Large intestine (tissue), 3 donors: ENCODE data around the gene RNF207. TPM values are rescaled to one million over a fixed set of nuclear protein-coding genes. Genes with fewer than 3 reads are reported as not detected.

Experiments
- DNase-seq, 2 donors: peaks; one replicate each; pipeline versions ENCODE4 v3.0.0 to v3.0.0-alpha.2; 2013
- H3K27ac ChIP-seq: one replicate; pipeline ENCODE4 v1.5.1; 2013; ENCODE audit warnings: low read length
- H3K27me3 ChIP-seq: 2 replicates; pipeline ENCODE4 v1.6.1; 2013; ENCODE audit warnings: low read length; ENCODE audit not compliant: control insufficient read depth, insufficient read depth
- H3K36me3 ChIP-seq: 2 replicates; pipeline ENCODE4 v1.6.1; 2013; ENCODE audit warnings: low read length; ENCODE audit not compliant: control insufficient read depth, insufficient read depth
- H3K4me1 ChIP-seq: one replicate; pipeline ENCODE4 v1.6.1; 2013; ENCODE audit warnings: low read length; ENCODE audit not compliant: control insufficient read depth, insufficient read depth
- H3K4me3 ChIP-seq: one replicate; pipeline ENCODE4 v1.5.1; 2013; ENCODE audit warnings: low read length
- H3K9me3 ChIP-seq: one replicate; pipeline ENCODE4 v1.6.1; 2013; ENCODE audit warnings: mild to moderate bottlenecking, low read depth, low read length, moderate library complexity; ENCODE audit not compliant: control insufficient read depth
- WGBS: methylation state at CpG from one replicate; pipeline ENCODE4 v1.1.5; 2013; ENCODE audit warnings: low lambda C conversion rate; ENCODE audit not compliant: insufficient coverage; 5-methylcytosine and 5-hydroxymethylcytosine counted together
- polyA plus RNA-seq: library from polyadenylated mRNA; unstranded; fragments of 120-200 nt; gene quantifications from one replicate; pipeline ENCODE4 v1.2.1, GENCODE V29; 2013

Gene RNF207
- polyA plus RNA-seq, 1 donor, result 44.5 TPM

DNA sequence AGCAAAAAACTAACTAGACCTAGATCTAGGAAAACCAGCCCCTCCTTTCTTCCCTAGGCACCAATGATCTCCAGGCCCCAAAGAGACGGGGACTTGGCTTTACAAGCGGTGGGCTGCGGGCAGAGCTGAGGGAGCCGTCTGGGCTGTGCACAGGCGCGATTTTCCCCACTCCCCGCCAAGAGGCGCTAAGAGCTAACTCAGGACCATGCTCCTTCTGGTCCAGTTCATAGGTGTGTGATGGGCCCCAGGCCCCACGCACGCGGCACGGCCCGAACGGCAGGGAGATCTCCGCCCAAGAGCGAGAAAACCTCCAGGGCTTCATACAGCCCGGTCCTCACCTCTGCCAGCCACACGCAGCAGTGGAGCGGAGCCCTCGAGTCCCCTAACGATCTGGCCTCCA lies 62.5 kb downstream of the RNF207 start:
- WGBS, result no CpG with 5 or more reads among the region's 21 CpGs

GRCh38 chr1:6269296-6269695 lies 63.4 kb downstream of the RNF207 start:
- H3K36me3 ChIP-seq, result peaks cover 4% of the 10 kb centered on the region
- H3K9me3 ChIP-seq, result no peaks in the 10 kb centered on the region
- no peaks in the 10 kb centered on the region for H3K27me3 ChIP-seq
- H3K4me3 ChIP-seq, result no peak overlapping the region
- no CpG with 5 or more reads among the region's 14 CpGs for WGBS
- peaks cover 67% of the 10 kb centered on the region for H3K4me1 ChIP-seq
- DNase-seq, result no peak
- peak overlapping the region; percentile 85 for H3K27ac ChIP-seq

More for the DNA sequence above, 62.5 kb downstream of the RNF207 start:
- DNase-seq, result no peak
- H3K27ac ChIP-seq, result no peak overlapping the region
- H3K9me3 ChIP-seq, result no peaks in the 10 kb centered on the region
- H3K36me3 ChIP-seq, result peaks cover 4% of the 10 kb centered on the region
- H3K4me3 ChIP-seq, result no peak overlapping the region
- peaks cover 60% of the 10 kb centered on the region for H3K4me1 ChIP-seq
- no peaks in the 10 kb centered on the region for H3K27me3 ChIP-seq

GRCh38 chr1:6269720-6270400 lies 63.9 kb downstream of the RNF207 start:
- H3K9me3 ChIP-seq, result no peaks in the 10 kb centered on the region
- H3K36me3 ChIP-seq, result peaks cover 4% of the 10 kb centered on the region
- WGBS, result no CpG with 5 or more reads among the region's 22 CpGs
- H3K27ac ChIP-seq, result peak overlapping the region; percentile 85
- peak in 1 of 2 donors; percentile 78 for DNase-seq
- no peak overlapping the region for H3K4me3 ChIP-seq
- peaks cover 67% of the 10 kb centered on the region for H3K4me1 ChIP-seq
- no peaks in the 10 kb centered on the region for H3K27me3 ChIP-seq

GRCh38 chr1:6270401-6270800 lies 64.5 kb downstream of the RNF207 start:
- no CpG with 5 or more reads among the region's 8 CpGs for WGBS
- H3K27ac ChIP-seq, result peak overlapping the region; percentile 85
- peak in 1 of 2 donors; percentile 59 for DNase-seq
- H3K9me3 ChIP-seq, result no peaks in the 10 kb centered on the region
- no peaks in the 10 kb centered on the region for H3K27me3 ChIP-seq
- H3K4me1 ChIP-seq, result peaks cover 64% of the 10 kb centered on the region
- peaks cover 4% of the 10 kb centered on the region for H3K36me3 ChIP-seq
- H3K4me3 ChIP-seq, result no peak overlapping the region

Other genes starting within 250 kb of the RNF207 start
- gene NPHP4, start 213.7 kb upstream of the RNF207 start, polyA plus RNA-seq, result 11.4 TPM
- gene KCNAB2, start 160.2 kb upstream of the RNF207 start, polyA plus RNA-seq, result 27.9 TPM
- 2.6 TPM for gene CHD5, start 25.8 kb upstream of the RNF207 start, polyA plus RNA-seq
- gene RPL22, start 6.5 kb upstream of the RNF207 start, polyA plus RNA-seq, result 1,131 TPM
- gene ICMT, start 29.8 kb downstream of the RNF207 start, polyA plus RNA-seq, result 50.3 TPM
- not detected for gene HES3, start 38.1 kb downstream of the RNF207 start, polyA plus RNA-seq
- 19.0 TPM for gene GPR153, start 55.0 kb downstream of the RNF207 start, polyA plus RNA-seq
- gene ACOT7, start 187.6 kb downstream of the RNF207 start, polyA plus RNA-seq, result 28.8 TPM
- 0.75 TPM for gene HES2, start 213.8 kb downstream of the RNF207 start, polyA plus RNA-seq
- 256 TPM for gene ESPN, start 218.7 kb downstream of the RNF207 start, polyA plus RNA-seq